AG04449 (cell line): ENCODE results near the gene ASGR2.

ENCODE experiments used
- CTCF ChIA-PET: fragments of 350-600 bp; formaldehyde crosslinking; extraction: SDS; loops from one replicate; lab custom pipeline; 2021; ENCODE audit warnings: antibody characterized with exemption; lab: Yijun Ruan, JAX
- POLR2A ChIA-PET: fragments of 400-600, 350-600 bp; formaldehyde crosslinking; extraction: SDS; loops from one replicate; lab custom pipeline; 2020; ENCODE audit warnings: antibody characterized with exemption, inconsistent platforms; lab: Yijun Ruan, JAX
- DNase-seq: peaks from one replicate; pipeline ENCODE4 v3.0.0-alpha.2; 2010; ENCODE audit warnings: low read depth, low spot score
- H3K4me3 ChIP-seq: 2 replicates; pipeline ENCODE4 v1.5.1; 2011; ENCODE audit warnings: low read depth, mild to moderate bottlenecking, control low read depth, low read length
- TF ChIP-seq, protein P1 (sequence below): IDR thresholded peaks from one replicate; pipeline ENCODE4 v1.5.1; 2011; ENCODE audit warnings: mild to moderate bottlenecking, moderate library complexity, low read length, control low read depth, inconsistent platforms; ENCODE audit not compliant: insufficient read depth; ENCODE audit errors: missing control alignments

ASGR2 gene

DNA sequence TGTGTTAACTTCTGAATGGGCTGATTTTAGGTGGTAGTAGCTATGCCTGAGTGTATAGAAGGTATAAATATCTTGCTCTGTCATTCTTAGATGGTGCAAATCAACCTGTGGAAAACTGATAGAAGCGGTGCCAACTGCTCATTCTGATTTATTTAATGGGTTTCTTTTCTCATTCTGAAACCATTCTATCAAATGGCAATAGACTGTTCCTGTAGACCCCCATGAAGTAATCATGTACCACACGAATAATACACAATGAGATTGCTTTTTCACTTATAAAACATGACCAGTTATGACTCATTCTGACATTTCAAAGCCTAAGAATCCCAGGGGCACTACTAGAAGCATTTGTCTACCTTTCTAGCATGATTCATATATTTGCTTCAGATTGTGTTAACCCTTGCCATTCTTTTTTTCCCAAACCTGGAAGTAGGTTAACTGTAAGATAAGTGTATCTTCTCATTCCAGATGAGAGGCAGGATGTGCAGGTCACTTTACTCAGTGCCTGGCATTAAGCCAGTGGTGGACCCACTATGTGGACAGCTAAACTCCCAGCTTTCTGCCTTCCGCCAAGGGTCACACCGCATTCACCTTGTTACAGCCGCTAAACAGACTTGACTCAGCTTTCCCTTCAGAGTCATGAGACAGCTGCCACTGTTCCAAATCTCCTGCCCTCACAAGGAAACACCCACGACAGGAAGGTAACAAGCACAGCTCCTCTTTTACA lies 54.3 kb downstream of the ASGR2 start:
- POLR2A ChIA-PET = no interaction called here
- CTCF ChIA-PET = interaction anchor here (1.3 to 3.4 kb wide), 2 partner anchors 9 to 14 kb away, joined by 3 to 14 read pairs; no protein-coding TSS in a partner anchor

DNA sequence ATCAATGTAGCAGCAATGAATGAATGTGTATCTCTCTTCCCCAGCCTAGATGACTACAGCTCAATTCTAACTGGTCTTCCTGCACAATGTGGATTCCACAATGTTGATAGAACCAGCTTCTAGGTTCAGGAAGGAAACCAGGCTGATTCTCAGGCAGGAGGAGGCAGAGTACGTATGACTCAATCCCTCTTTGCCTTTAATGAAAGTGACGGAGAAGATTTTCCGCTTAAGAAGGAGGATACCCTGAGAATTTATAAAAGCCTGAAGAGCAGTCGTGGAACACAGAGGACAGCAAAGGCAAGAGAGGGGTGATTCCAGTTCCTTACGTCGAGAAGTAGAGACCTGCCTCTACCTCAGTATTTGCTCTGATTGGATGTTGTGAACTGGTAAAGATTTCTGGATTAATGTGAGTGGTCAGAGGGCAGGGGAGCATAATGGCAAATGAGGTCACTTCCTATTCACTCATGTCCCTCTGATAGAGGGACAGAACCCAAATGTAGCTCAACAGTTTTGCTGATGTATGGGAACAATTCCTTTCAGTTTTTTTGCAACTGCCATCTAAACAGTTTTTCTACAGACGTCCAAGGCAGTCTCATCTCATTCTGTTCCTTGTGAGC lies 55.7 kb downstream of the ASGR2 start:
- POLR2A ChIA-PET = no interaction called here
- DNase-seq = no peak
- no peak overlapping the region for H3K4me3 ChIP-seq
- CTCF ChIA-PET = interaction anchor here (1.0 to 3.4 kb wide), 4 partner anchors 13 to 93 kb away, joined by 3 to 14 read pairs (median 6); no protein-coding TSS in a partner anchor
- TF ChIP-seq, protein P1, sequence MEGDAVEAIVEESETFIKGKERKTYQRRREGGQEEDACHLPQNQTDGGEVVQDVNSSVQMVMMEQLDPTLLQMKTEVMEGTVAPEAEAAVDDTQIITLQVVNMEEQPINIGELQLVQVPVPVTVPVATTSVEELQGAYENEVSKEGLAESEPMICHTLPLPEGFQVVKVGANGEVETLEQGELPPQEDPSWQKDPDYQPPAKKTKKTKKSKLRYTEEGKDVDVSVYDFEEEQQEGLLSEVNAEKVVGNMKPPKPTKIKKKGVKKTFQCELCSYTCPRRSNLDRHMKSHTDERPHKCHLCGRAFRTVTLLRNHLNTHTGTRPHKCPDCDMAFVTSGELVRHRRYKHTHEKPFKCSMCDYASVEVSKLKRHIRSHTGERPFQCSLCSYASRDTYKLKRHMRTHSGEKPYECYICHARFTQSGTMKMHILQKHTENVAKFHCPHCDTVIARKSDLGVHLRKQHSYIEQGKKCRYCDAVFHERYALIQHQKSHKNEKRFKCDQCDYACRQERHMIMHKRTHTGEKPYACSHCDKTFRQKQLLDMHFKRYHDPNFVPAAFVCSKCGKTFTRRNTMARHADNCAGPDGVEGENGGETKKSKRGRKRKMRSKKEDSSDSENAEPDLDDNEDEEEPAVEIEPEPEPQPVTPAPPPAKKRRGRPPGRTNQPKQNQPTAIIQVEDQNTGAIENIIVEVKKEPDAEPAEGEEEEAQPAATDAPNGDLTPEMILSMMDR = no peak

More for the DNA sequence above, 54.3 kb downstream of the ASGR2 start:
- no peak overlapping the region for H3K4me3 ChIP-seq
- DNase-seq = no peak
- TF ChIP-seq, protein P1 = no peak

DNA sequence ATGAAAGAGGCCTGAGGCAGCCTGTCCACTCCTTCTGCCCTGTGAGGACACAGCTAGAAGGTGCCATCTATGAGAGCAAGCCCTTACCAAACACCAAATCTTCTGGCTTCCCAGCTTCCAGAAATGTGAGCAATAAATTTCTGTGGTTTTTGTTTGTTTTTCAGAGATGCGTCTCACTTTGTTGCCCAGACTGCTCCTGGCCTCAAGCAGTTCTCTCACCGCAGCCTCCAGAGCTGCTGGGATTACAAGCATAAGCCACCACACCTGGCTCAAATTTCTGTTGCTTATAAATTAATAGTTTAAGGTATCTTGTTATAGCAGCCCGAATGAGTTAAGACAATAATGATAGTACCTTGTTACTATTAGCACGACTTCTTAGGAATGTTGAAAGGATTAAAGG lies 58.2 kb downstream of the ASGR2 start:
- no peak overlapping the region for H3K4me3 ChIP-seq
- TF ChIP-seq, protein P1 = no peak
- DNase-seq = no peak
- POLR2A ChIA-PET = no interaction called here
- CTCF ChIA-PET = interaction anchor here (1.0 kb wide), 1 partner anchor 81 kb away, joined by 4 read pairs; no protein-coding TSS in a partner anchor
